ENCODE data around the gene BEST1.
"Not testable (repeated sequence)": the region's sequence is repeated elsewhere in the genome, so short reads cannot be mapped to it uniquely, and the experiment has no call there.

BEST1 gene

DNA sequence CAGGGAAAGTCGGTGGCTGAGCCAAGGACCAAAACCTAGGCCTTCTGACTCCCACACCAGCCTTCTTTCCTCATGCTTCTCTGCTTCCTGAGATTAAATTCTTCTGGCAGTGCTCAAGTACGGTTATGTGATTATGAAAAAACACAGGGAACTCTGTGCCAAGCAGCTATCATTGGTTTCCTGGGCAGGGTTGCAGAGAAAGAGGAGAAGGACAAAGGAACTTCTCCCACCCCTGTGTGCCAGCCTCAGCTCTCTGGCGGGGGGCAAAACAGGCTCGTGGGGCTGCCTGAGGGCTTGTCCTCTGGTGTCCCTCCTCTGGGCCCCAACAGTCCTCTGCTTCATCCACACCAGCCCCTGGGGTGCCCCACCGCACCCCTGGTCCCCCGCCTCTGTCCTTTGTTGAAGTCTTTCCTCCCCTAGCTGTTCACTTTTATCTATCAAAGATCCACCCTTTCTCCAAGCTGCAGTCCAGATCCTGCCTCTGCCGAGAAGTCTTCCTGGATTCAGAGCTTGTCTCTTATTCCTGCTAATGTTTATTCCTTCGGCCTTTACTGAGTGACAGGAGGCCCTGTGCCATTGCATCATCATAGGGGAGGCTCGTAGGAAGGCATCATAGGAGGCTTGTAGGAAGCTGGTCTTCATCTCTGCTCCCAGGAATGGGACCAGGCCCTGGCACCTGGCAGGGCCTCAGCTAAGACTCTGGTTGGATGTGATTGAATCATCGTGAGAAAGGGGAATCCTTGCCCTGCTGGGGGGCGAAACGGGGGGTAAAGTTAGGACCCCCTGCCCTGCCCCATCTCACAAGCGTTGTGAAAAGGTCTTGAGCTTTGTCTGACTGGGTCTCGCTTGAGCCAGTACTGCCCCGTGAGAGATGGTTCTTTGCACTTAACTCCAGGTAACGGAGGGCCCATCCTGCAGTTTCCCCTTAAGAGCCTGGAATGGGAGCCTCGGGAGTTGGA, 28.8 kb downstream of the BEST1 start:
- no peak for DNase-seq (ENCODE audit: low read depth in 2 of 2)

GRCh38 chr11:61980783-61981541, 30.8 kb downstream of the BEST1 start:
- no peak for DNase-seq (ENCODE audit: low read depth in 2 of 2)

DNA sequence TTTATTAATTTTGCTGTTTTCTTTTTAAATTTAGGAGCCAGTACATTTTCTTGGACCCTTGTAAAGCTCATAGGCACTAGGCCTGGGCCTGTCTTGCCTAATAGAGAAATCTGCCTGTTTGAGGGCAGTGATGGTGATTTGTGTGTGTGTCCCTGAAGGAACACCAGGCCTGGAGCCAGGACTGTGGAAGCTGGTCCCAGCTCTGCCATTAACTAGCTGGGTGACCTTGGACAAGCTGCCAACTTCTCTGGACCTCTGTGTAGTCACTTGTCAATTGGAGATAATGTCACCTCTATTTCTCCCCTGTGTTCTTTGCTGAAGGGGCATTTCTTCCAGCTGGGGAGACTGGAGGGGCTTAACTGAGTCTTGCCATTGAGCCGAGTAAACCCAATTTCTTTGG, 33.3 kb downstream of the BEST1 start:
- no peak for DNase-seq (ENCODE audit: low read depth in 2 of 2)

DNA sequence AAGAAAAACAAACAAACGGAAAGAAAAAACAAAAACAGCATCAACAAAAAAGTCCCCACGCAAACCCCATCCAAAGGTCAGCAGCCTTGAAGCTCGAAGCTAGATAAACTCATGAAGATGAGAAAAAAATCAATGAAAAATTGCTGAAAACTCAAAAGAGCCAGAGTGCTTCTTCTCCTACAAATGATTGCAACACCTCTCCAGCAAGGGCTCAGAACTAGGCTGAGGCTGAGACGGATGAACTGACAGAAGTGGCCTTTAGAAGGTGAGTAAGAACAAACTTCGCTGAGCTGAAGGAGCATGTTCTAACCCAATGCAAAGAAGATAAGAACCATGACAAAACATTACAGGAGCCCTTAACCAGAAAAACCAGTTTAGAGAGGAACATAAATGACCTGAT, 35.7 kb downstream of the BEST1 start:
- DNase-seq (ENCODE audit: low read depth in 2 of 2) = no peak

GRCh38 chr11:61994981-61995380, 44.8 kb downstream of the BEST1 start:
- no peak for DNase-seq (ENCODE audit: low read depth in 2 of 2)

GRCh38 chr11:61996933-61997332, 46.8 kb downstream of the BEST1 start:
- no peak for DNase-seq (ENCODE audit: low read depth in 2 of 2)

- DNase-seq (ENCODE audit: low read depth in 2 of 2) = no peak
These were observed 49.2 kb downstream of the BEST1 start for GRCh38 chr11:61999141-61999975.

GRCh38 chr11:62000539-62001446, 50.6 kb downstream of the BEST1 start:
- DNase-seq (ENCODE audit: low read depth in 2 of 2) = no peak

- DNase-seq (ENCODE audit: low read depth in 2 of 2) = no peak
These were observed 51.5 kb downstream of the BEST1 start for GRCh38 chr11:62001450-62002191.

DNA sequence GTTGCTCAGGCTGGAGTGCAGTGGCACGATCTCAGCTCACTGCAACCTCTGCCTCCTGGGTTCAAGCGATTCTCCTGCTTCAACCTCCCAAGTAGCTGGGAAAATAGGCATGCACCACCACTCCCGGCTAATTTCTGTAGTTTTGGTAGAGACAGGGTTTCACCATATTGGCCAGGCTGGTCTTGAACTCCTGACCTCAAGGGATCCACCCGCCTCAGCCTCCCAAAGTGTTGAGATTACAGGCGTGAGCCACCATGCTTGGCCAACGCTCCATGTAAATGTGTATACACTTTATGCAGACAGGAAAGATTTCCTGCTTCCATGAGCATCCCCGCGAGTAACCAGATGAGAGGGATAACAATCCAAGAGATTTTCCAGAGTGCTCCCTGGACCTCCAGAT, 52.1 kb downstream of the BEST1 start:
- not testable (repeated sequence) for DNase-seq (ENCODE audit: low read depth in 2 of 2)

- DNase-seq (ENCODE audit: low read depth in 2 of 2) = no peak
These were observed 54.3 kb downstream of the BEST1 start for GRCh38 chr11:62004473-62004872.

DNA sequence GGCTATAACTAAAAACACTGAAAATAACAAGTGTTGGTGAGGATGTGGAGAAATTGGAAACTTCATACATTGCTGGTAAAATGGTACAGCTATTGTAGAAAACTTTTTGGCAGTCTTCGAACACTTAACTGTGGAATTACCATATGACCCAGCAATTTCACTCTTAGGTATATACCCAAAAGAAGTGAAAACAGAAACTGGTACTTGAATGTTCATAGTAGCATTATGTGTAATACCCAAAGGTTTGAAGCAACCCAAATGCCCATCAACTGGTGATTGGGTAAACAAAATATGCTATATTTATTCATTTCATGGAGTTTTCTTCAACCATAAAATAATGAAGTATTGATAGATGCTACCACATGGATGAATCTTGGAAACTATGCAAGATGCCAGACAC, 58.0 kb downstream of the BEST1 start:
- no peak for DNase-seq (ENCODE audit: low read depth in 2 of 2)

DNA sequence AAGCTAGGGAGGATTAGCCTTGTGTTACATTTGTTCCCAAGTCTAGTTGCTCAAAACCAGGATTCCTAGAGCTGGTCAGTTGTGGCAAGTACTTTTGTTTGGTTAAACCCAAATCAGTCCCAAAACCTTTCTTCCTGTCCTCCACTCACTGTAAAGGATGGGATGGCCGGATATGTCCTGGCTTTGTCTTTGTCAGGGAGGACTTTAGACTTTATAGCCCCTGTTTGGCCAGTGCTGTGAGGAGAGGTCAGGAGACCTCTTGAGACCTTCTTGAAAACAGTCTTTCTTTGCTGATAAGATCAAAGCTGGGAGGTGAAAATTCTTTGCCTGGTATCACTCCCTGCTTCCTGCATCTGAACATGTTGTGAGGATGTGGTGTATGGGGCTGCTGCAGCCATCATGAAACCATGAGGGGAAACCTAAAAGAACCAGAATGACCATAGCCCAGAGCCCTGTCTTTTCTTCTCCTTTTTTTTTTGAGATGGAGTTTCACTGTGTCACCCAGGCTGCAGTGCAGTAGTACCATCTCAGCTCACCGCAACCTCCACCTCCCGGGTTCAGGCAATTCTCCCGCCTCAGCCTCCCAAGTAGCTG, 60.9 kb downstream of the BEST1 start:
- no peak for DNase-seq (ENCODE audit: low read depth in 2 of 2)

- no peak for DNase-seq (ENCODE audit: low read depth in 2 of 2)
These were observed 61.7 kb downstream of the BEST1 start for GRCh38 chr11:62011881-62012280.

- DNase-seq (ENCODE audit: low read depth in 2 of 2) = no peak
These were observed 62.3 kb downstream of the BEST1 start for GRCh38 chr11:62012451-62012831.

DNA sequence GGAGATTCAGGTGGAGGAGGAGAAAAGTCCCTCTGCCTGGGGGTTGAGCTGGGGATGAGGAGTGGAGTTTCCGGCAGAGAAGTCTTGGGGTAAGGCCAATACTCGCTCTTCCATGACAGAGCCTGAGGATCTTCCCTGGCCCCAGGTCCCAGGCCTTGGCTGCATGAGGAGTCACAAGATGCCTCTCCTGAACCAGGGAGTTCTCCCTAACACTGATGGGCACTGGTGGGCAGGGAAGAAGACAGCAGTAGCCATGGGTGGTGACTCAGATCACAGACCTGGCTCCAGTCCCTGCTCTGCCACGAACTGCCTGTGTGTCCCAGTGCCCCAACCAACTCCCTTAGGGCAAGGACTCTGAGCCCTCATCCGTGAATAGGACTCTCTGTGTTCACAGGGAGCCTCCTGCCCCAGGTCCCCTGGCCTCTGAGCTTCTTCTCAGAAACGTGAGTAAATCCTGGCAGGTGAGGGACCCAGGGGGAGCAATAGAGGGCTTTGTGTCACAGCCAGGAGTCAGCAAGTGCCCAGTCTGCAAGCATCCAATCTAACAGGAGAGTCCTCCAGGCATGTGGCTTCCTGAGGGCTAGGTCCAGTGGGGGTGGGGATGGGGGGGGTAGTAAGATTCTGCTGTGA, 62.8 kb downstream of the BEST1 start:
- DNase-seq (ENCODE audit: low read depth in 2 of 2) = no peak

All from stimulated activated CD4-positive, alpha-beta T cell treated with anti-CD3 and anti-CD28 coated beads, Interleukin-12 subunit alpha, Interleukin-12 subunit beta, amount 100 ng/mL, for 24 hours (primary cell).